NCI-H2081 treated with DMSO at 0.1 percent for 48 hours (cell line): ENCODE measurements around the gene TNIP2.

Source experiments
- DNase-seq: peaks from one replicate; lab custom pipeline; 2025; lab: John Stamatoyannopoulos, UW

TNIP2 gene, protein sequence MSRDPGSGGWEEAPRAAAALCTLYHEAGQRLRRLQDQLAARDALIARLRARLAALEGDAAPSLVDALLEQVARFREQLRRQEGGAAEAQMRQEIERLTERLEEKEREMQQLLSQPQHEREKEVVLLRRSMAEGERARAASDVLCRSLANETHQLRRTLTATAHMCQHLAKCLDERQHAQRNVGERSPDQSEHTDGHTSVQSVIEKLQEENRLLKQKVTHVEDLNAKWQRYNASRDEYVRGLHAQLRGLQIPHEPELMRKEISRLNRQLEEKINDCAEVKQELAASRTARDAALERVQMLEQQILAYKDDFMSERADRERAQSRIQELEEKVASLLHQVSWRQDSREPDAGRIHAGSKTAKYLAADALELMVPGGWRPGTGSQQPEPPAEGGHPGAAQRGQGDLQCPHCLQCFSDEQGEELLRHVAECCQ

DNA sequence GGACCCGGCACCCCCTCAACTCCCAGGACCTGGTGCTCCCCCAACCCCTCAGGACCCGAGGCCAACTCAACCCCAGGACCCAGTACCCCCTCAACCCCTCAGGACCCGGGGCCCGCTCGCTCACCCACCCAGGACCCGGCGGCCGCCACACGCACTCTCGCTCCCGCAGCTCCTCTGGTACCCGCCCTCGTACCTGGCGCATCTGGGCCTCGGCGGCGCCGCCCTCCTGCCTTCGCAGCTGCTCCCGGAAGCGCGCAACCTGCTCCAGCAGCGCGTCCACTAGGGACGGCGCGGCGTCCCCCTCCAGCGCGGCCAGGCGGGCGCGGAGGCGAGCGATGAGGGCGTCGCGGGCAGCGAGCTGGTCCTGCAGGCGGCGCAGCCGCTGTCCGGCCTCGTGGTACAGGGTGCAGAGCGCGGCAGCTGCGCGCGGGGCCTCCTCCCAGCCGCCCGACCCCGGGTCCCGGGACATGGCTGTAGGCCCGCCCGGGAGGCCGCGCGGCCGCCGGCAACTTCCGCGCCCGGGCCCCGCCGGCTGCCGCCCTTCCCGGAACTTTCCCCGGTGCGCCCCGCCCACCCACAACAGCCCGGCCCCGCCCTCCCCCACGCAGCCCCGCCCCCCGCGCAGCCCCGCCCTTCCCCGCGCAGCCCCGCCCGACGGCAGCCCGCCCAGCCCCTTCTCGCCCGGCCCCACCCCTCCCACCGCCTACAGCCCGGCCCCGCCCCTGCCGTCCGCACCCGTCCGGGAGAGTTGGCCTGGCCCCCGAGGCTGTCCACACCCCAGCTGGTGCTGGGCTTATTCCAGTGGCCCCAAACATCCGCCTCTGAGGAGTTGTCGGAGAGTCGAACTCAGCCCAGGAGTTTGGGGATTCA lies at the start of gene TNIP2:
TSS of gene TNIP2 (minus strand) at position 516 of the 870 bp plus-strand sequence. CDS start at position 469, 47 bp downstream.
- DNase-seq = no peak

DNA sequence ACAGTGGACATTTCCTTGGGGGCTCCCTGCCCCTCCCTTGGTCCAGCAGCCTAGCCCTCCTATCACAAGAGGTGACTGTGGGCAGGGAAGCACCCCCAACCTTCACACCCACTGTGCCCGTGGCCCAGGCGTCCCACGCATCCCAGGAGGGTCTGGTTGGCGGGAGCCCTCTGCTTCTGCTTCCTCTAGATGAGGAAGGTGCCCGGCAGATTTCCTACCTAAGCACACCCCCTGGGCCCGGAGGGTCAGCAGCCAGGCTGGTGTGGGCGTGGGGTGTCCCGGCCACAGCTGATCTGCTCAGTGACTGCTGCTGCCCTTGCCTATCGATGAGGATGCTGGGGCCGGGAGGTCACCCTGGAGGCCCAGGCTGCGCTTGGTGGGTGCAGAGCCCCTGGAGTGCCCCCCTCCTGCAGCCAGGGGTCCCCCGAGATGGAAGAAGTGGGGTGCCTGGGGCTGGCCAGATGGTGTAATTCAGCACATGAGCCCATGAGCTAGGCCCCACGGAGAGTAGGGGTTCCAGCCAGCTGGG lies 48.9 kb upstream of the TNIP2 start:
- no peak for DNase-seq

DNA sequence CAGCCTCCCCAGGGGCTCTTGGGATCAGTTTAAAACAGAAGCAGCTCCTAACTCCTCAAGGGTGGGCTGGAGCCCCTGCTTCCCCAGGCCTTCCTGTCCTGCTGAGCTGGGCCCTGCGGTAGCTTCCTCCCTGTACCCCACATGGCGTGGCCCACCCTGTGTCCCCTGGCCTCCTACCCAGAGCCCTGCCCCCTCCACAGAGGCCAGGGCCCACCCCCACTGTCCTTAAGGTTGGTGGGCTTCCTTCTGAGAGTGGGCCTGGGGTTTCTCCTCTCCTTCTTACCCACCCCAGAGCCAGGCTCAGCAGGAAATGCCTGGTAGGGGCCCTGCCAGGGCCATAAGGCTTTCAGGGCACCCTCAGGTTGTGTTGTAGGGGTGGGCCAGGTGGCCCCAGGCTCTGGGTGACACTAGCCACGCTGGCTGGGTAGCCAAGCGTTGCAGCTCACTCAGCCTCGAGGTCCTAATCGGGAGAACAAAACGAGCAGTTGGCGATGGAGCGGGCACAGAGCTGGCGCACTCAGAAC lies 48.4 kb upstream of the TNIP2 start:
- no peak for DNase-seq

DNA sequence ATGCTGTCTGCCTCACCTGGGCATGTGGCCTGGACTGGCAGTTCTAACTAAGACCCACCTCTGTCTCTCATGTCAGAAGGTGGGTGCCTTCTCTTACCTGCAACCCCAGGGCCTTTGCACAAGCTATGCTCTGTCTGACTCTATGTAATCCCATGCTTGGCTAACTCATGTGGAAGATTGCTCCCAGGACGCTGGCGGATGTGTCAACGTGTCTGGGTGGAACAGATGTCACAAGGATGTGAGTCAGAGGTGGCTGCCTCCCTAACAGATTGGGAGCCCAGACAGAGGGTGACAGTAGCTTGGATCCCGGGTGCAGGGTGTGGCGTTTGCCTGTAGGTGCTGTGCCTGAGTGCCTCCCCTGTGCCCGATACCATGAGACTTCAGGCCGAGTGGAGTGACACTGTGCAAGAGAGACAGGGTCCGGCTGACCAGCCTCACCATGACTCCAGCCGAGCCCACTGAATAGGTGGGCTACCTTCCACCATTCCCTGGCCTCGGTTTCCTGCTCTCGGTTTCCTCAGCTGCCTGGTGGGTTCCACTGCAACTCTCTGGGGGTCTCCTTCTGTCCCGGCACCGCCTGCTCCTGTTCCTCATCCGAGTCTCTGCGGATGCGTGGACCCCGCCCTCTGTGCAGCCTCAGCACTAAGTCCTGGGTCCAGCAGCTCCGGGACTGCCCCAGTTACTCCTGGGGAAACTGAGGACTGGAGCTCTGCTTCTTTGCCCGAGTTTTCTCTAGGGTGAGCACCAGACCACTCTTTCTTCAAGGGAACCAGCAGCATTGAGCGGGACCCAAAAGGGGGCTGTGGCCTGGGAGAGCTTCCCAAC lies 47.7 kb upstream of the TNIP2 start:
- no peak for DNase-seq

DNA sequence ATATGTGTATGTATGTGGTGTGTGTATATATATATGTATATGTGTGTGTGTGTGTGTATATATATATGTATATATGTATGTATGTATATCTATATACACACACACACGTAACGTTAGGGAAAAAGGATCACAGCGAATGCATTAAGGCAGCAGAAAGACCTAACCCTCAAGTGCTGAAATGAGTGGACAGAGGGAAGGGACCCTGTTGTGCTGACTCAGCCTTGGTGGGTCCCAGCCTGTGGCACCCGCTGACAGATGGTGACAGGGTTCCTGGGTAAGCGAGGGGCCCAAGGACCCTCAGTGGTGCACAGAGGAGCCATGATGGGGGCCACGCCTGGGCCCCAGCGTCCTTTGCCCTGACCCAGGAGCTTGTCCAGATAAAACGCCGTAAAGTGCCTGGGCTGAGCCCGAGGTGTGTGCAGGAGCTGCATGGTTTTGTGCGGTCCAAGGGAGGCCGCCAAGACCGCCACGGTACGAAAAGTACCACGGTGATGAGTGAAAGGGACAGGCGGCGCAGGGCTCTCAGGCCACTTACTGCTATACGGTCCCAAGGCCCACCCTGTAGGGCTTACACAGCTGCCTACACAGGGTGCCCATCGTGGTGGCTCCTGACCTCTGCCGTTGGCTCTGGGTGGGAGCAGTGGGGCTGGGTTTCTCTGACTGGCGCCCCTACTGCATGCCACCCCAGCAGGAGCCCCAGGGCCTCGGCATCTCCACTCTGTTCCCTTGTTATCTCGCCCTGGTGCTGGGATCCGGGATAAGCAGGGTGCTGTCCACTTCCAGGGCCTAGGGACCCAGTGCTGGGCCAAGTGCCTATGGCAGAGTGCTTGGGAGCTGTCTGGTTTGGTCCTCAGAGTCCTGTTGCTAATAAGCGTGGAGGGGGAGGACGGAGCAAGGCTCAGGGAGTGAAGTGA lies 46.7 kb upstream of the TNIP2 start:
- no peak for DNase-seq

DNA sequence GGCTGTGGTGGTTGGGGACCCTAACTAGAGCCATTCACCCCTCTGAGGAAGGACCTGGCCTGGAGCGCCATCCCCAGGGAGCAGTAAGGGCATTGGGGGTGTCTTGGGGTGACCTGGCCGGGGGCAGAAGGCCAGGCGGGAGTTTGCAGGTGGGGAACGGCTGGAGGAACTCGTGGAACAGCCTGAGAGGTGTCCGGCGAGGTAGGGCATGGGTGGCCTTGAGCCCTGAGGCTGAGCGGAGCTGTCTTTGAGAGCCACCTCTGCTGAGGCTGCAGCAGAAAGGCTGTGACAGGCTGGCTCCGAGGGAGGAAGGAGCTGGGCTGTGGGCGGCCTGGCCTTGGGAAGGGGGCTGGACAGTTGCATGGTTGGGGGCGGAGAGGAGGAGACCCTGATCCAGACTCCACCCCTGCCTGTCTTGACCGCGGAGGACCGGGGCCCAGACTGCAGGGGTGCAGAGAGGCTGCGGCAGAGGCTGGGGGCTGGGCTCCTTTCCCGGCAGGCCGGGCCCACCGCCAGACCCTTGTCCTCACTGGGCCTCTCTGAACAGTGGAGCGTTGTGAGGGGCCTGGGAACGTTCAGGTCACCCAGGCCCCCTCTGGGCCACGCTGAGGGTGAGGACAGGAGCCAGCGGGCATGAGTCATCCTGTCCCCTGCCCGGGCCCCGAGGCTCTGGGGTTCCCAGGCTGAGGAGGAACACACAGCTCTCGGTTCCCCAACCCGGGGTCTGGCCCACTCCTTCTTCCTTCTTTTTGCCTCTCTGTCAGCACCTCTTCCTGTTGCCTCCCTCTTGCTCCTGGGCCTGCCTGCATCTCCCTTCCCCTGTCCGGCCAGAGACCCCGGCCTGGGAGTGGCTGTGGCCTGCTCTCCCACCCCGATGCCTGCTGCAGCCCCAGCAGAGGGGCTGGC lies 44.8 kb upstream of the TNIP2 start:
- no peak for DNase-seq

DNA sequence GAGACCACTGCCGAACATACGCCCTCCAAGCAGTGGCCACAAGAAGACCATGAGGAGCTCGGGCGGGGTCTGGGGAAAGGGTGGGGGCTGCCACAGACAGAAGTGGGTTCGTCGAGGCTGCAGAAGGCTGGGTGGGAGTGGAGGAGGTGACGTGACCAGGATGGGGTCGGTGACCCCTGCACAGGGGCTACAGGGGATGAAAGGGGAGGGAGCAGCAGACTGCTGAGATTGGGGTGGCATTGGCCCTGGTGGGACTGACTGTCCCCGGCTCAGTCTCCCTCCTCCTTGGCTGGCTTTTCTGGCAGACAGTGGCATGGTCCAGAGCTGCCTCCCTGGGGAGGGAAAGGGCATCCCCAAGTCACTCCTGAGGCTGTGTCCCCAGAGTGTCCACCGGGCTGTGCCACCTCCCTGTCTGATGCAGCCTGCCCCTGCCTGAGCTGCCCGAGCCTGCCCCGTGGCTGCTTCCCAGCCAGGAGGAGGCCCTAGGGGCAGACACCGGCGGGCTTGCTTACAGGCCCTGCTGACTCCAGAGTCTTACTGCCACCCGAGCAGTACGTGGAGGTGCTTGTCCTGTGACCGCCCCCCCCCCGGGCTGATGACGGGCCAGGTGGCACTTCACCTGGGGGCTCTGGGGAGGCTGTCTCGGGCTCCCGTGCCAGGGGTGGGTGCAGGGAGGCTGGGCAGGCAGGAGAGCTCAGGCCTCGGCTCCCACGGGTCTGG lies 44.0 kb upstream of the TNIP2 start:
- DNase-seq = no peak

DNA sequence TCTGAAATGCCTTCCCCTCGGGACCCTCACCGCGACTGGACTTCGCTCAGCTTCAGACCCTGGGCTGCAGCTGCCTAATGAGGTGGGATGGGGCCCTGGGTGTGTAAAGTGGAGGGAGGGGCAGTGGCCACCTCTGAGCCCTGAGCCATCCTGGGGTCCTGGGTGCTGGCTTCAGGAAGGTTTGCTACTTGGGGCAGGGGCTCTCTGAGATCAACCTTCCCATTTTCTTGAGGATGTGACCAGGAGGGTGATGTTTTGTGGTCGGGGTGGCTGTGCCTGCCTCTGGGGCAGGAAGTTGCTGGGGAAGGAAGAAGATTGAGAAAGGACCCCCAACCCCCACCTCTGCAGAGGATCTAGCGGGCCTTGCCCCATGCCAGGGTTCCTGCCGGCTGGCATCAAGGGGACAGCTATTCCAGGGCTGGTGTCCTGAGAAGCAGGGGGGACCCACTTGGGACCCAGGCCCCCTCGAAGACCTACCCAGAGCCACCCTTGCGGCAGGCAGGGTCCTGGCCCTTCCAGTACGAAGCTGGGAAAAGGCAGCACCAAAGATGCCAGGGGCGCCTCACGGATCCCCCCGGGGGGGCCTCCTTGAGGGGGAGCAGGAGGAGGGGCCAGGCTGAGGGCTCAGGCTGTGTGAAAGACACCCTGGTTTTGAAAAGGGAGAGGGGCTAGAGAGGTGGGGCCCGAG lies 43.2 kb upstream of the TNIP2 start:
- DNase-seq = no peak

DNA sequence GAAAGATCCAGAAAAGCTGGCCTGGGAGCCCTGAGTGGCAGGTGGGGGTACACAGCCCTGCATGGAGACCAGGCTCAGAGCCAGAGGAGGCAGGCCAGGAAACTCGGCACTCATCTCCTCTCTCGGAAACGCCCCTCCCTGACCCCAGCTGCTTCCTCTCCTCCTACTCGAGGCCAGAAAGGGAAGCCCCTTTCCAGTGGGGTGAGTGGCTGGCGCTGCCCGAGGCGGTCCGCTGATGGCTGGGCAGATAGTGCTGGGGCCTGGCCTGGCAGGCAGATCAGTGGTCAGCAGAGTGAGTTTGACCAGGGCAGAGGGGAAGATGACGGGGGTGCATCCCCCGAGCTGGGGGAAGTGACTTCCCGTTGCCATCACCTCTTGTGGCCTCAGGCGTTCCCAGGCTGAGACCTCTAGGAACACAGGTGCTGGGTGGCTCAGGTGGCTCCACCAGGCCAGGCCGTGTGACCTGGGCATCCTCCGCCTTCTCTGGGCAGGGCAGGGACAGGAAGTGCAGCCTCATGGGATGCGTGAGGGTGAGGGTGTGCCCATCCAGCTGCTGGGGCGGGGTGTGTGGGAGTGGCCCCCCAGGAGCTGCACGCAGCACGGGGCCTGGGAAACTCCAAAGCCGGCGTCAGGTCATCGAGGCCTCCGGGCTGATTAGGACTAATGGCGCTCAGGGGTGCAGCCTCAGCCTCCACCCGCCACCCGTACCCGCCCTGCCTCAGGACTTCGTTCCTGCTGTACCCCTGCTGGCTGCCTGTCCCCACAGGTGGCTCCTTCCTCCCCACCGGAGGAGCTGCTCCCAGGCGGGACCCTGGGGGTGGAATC lies 42.5 kb upstream of the TNIP2 start:
- no peak for DNase-seq

DNA sequence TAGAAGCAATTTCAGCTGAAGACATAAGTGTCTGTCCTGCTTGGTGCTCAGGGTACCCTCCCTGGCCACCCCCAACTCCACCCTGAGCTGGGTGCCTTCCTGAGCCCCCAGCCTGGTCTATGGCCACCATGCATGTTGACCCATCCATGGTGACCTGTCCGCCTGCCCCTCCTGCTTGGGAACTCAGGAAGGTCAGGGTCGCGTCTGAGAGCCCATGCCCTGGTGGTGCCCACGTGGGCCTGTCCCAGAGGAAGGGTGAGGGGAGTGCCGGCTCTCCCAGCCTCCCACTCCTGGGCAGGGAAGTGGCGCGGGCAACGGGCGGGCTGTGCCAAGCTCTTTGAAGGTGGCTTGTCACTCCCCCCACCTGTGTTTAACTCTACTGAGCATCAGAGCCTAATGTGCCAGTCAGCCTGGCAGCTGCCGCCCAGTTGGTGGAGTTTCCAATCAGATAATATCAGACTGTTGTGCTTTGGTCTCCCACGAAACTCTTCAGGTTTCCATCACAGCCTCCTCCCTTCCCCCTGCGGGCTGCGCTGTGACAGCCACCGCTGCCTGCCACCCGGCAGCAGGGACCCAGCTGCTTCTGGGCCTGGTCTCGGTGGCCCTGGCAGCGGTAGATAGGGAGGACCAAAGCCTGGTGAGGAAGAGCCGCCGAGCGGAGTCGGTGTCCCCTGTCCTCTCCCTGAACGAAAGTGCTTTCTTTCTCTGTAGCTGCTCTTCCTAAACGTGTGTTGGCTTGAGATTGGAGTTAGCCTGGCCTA lies 41.6 kb upstream of the TNIP2 start:
- DNase-seq = no peak

DNA sequence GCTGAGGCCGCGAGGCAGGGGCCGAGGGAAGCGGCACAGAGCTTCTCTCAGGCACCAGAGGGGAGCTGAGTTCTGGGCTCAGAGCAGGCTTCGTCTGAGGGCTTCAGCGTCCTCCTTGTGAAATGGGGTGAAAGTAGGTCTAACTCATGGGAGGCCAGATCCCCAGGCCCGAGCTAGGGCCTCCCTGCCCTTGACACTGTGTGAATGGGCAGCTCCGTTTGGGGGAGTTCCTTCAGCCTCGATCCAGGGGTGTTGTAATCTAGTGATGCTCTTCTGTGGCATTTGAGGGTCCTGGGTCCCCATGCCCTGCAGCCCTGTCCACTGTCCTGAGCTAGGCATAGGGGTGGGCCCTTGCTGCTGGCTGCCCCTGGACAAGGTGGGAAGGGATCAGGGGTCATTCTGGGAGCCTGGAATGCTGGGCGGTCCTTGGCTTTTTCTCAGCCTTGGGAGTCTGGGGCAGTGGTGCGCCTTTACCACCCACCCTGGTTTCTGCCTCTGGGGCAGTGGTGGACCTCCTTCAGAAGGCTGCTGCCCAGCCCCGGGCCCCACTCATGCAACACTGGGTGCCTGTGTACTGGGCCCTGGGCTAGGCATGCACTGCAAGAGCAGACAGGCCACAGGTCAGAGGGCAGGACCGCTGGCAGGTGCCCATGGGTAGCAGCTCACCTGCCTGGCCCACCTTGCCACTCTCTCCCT lies 40.9 kb upstream of the TNIP2 start:
- no peak for DNase-seq

DNA sequence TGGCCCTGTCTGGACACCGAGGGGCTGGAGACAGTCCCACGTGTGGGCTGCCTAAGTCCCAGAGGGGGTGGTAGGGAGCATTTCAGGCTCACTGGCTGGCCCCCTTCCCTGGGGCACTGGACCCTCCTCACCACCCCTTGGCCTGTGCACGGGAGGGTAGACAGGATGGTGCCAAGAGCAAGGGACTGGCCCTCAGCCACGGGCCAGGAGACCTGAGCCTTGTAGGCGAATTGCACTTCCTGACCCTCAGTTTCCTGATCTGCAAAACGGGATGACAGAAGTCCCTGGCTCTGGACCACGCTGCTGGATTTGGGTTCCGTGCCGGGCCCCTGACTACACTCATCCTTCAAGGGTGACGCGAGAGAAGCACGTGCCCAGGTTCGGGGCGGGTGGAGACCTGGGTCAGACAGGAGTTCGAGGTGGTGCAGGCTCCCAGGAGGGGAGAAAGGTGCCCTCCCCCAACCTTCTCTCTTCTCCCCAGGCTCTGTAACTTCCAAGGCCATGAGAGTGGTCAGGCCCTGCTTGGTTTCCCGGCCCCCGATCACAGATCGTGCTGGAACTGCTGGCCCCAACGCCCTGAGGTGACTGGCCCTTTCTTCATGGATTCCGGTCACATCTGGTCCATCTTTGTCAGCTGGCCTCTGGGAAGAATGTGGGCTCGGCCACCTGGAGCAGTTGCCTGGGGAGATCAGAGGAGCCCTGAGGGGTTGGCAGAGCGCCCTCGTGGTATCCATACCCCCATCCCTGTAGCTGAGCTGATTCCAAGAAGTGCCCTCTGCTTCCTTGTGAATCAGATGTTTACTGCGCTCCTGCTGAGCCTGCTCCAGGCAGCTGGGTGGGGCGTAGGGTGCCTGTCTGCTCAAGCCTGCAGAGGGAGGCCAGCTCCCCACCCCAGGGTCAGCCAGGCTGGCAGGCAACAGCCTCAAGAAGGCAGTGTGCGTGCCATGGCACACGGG lies 40.0 kb upstream of the TNIP2 start:
- DNase-seq = no peak

DNA sequence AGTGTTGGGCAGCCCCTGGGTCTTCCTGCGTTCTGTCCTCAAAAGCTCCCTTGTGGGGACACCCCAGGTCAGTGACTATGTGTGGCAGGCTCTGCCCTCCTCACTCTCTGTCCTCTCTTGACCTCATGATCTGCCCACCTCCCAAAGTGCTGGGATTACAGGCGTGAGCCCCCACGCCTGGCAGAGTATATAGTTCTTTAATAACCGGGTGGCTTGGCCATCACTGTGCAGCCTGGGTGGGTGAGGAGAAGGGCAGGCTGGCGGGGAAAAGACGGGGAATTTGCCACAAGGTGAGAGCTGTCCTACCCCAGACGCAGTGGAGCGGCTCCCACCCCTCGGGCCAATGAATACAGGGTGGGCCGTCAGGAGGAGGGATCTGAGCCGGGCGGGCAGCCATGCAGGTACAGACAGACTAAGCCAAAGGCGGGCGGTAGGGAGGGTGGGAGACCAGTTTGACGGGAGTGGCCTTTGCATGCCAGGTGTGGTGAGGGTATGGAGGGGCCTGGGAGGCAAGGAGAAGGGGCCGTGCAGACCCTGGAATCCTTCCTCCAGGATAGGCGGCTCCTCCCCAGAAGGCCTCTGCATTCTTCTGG lies 39.3 kb upstream of the TNIP2 start:
- no peak for DNase-seq
